GM19467 (cell line): ENCODE measurements around the gene AKIRIN2.

Experiments
- ATAC-seq: cut with Tn5 transposase; IDR thresholded peaks from one replicate; pipeline ENCODE4 v1.9.1; 2021; ENCODE audit warnings: mild to moderate bottlenecking, moderate library complexity; ENCODE audit not compliant: unreplicated experiment

The AKIRIN2 gene

GRCh38 chr6:87701676-87702588, at the start of gene AKIRIN2:
Gene AKIRIN2 (minus strand): TSS chr6:87702233. CDS start chr6:87701684, 549 bp downstream.
- peak; percentile 60 for ATAC-seq

GRCh38 chr6:87747646-87748045, 45.6 kb upstream of the AKIRIN2 start:
- ATAC-seq = no peak

- ATAC-seq = no peak
Measured at GRCh38 chr6:87745966-87746721, 44.1 kb upstream of the AKIRIN2 start.

- no peak for ATAC-seq
Measured at GRCh38 chr6:87743454-87743853, 41.4 kb upstream of the AKIRIN2 start.

- ATAC-seq = peak; percentile 63
Measured at GRCh38 chr6:87742106-87742505, 40.1 kb upstream of the AKIRIN2 start.

GRCh38 chr6:87741001-87741650, 39.1 kb upstream of the AKIRIN2 start:
- no peak for ATAC-seq

- no peak for ATAC-seq
Measured at GRCh38 chr6:87738744-87739143, 36.7 kb upstream of the AKIRIN2 start.

- no peak for ATAC-seq
Measured at GRCh38 chr6:87738000-87738399, 36.0 kb upstream of the AKIRIN2 start.

GRCh38 chr6:87736809-87737540, 34.9 kb upstream of the AKIRIN2 start:
- ATAC-seq = no peak

GRCh38 chr6:87731818-87732661, 30.0 kb upstream of the AKIRIN2 start:
- ATAC-seq = peak; percentile 79

GRCh38 chr6:87731080-87731479, 29.0 kb upstream of the AKIRIN2 start:
- ATAC-seq = no peak

GRCh38 chr6:87729965-87730719, 28.1 kb upstream of the AKIRIN2 start:
- no peak for ATAC-seq

- no peak for ATAC-seq
Measured at GRCh38 chr6:87728706-87729105, 26.7 kb upstream of the AKIRIN2 start.

GRCh38 chr6:87724983-87725811, 23.2 kb upstream of the AKIRIN2 start:
- ATAC-seq = peak; percentile 86

GRCh38 chr6:87723170-87724078, 21.4 kb upstream of the AKIRIN2 start:
- no peak for ATAC-seq

- no peak for ATAC-seq
Measured at GRCh38 chr6:87722540-87723169, 20.6 kb upstream of the AKIRIN2 start.

GRCh38 chr6:87721311-87721710, 19.3 kb upstream of the AKIRIN2 start:
- ATAC-seq = no peak
